Adipocyte (in vitro differentiated cells): ENCODE results near the gene RMI1.
"Not testable (repeated sequence)": the region's sequence is repeated elsewhere in the genome, so short reads cannot be mapped to it uniquely, and the experiment has no call there.

ENCODE experiments used
- DNase-seq: peaks from one replicate; pipeline ENCODE4 v3.0.0-alpha.2; 2015; ENCODE audit warnings: low read depth
- H3K27me3 ChIP-seq: replicated peaks from 2 replicates; pipeline ENCODE4 v1.7.0; 2013; ENCODE audit warnings: mild to moderate bottlenecking, low read length, moderate library complexity; ENCODE audit not compliant: control insufficient read depth, insufficient read depth
- H3K36me3 ChIP-seq: 2 replicates; pipeline ENCODE4 v1.7.0; 2013; ENCODE audit warnings: low read length, mild to moderate bottlenecking, moderate library complexity; ENCODE audit not compliant: control insufficient read depth, insufficient read depth, severe bottlenecking
- H3K4me1 ChIP-seq: 2 replicates; pipeline ENCODE4 v1.7.0; 2013; ENCODE audit warnings: mild to moderate bottlenecking, low read length, moderate library complexity; ENCODE audit not compliant: control insufficient read depth, insufficient read depth
- H3K4me3 ChIP-seq: 2 replicates; pipeline ENCODE4 v1.7.0; 2013; ENCODE audit warnings: mild to moderate bottlenecking, low read length, moderate library complexity
- H3K9ac ChIP-seq: 2 replicates; pipeline ENCODE4 v1.7.0; 2013; ENCODE audit warnings: mild to moderate bottlenecking, low read length, moderate library complexity
- H3K9me3 ChIP-seq: 2 replicates; pipeline ENCODE4 v1.7.0; 2013; ENCODE audit warnings: mild to moderate bottlenecking, low read length, moderate library complexity; ENCODE audit not compliant: control insufficient read depth

Gene RMI1

GRCh38 chr9:84024041-84024575, 43.5 kb downstream of the RMI1 start:
- Histone ChIP-seq H3K36me3 (no peaks in the 10 kb centered on the region), H3K4me3 (no peak overlapping the region), H3K9ac (no peak overlapping the region), H3K9me3 (no peaks in the 10 kb centered on the region), H3K4me1 (no peaks in the 10 kb centered on the region), H3K27me3 (no peaks in the 10 kb centered on the region)
- peak; percentile 66 for DNase-seq

GRCh38 chr9:84027201-84027600, 46.6 kb downstream of the RMI1 start:
- Histone ChIP-seq H3K4me3 (no peak overlapping the region), H3K27me3 (no peaks in the 10 kb centered on the region), H3K9me3 (no peaks in the 10 kb centered on the region), H3K9ac (no peak overlapping the region), H3K4me1 (no peaks in the 10 kb centered on the region), H3K36me3 (no peaks in the 10 kb centered on the region)
- DNase-seq: no peak

- H3K36me3 ChIP-seq: no peaks in the 10 kb centered on the region
- DNase-seq: no peak
- no peaks in the 10 kb centered on the region for H3K4me1 ChIP-seq
- H3K27me3 ChIP-seq: no peaks in the 10 kb centered on the region
- no peak overlapping the region for H3K9ac ChIP-seq
- H3K9me3 ChIP-seq: no peaks in the 10 kb centered on the region
- H3K4me3 ChIP-seq: no peak overlapping the region
These were observed 50.9 kb downstream of the RMI1 start for GRCh38 chr9:84031534-84031933.

- not testable (repeated sequence) for H3K4me1 ChIP-seq, H3K4me3 ChIP-seq, H3K9me3 ChIP-seq, H3K36me3 ChIP-seq, H3K27me3 ChIP-seq, DNase-seq, H3K9ac ChIP-seq
These were observed 61.3 kb downstream of the RMI1 start for GRCh38 chr9:84041857-84042256.

- Histone ChIP-seq H3K4me3 (no peak overlapping the region), H3K9me3 (peaks cover 9% of the 10 kb centered on the region), H3K36me3 (no peaks in the 10 kb centered on the region), H3K27me3 (peaks cover 9% of the 10 kb centered on the region), H3K9ac (no peak overlapping the region), H3K4me1 (no peaks in the 10 kb centered on the region)
- DNase-seq: no peak
These were observed 65.0 kb downstream of the RMI1 start for GRCh38 chr9:84045481-84046097.
